Keratinocyte (primary cell): ENCODE results near the gene PRSS33. TPM values are rescaled to one million over a fixed set of nuclear protein-coding genes. Genes with fewer than 3 reads are reported as not detected.

Experiments
- DNase-seq: peaks from one replicate; pipeline ENCODE4 v3.0.0-alpha.2; 2011; ENCODE audit warnings: low read depth, missing footprints, low spot score
- FAIRE-seq: peaks from 2 replicates; lab custom pipeline; 2011; peaks lifted over from hg19 to GRCh38; lab: Jason Lieb, UNC
- H2AFZ ChIP-seq: 2 replicates; pipeline ENCODE4 v1.6.0; 2012; ENCODE audit warnings: low read length, control low read depth, inconsistent platforms; ENCODE audit not compliant: control insufficient read depth
- H3K27ac ChIP-seq: 2 replicates; pipeline ENCODE4 v1.5.1; 2011; ENCODE audit warnings: low read length; ENCODE audit not compliant: control insufficient read depth, insufficient read depth
- H3K27me3 ChIP-seq: 3 replicates; pipeline ENCODE4 v1.6.0; 2011; ENCODE audit warnings: low read length; ENCODE audit not compliant: control insufficient read depth, insufficient read depth; ENCODE audit errors: extremely low read depth
- H3K36me3 ChIP-seq, 2 experiments: 2 replicates in 1 of 2; 3 replicates in 1 of 2; pipeline ENCODE4 v1.5.1; 2011; ENCODE audit warnings: low read length in 2 of 2, mild to moderate bottlenecking in 1 of 2; ENCODE audit not compliant: control insufficient read depth in 2 of 2, insufficient read depth in 2 of 2; ENCODE audit errors: extremely low read depth in 1 of 2
- H3K4me1 ChIP-seq: 3 replicates; pipeline ENCODE4 v1.5.1; 2011; ENCODE audit warnings: low read length; ENCODE audit not compliant: control insufficient read depth, insufficient read depth; ENCODE audit errors: extremely low read depth
- H3K4me2 ChIP-seq: 3 replicates; pipeline ENCODE4 v1.6.0; 2011; ENCODE audit warnings: low read depth, low read length; ENCODE audit not compliant: control insufficient read depth, insufficient read depth; ENCODE audit errors: extremely low read depth
- H3K4me3 ChIP-seq, 3 experiments: fragments of 200-600 bp in 1 of 3; sonication (generic) in 1 of 3; 2 replicates in 2 of 3; 3 replicates in 1 of 3; pipeline ENCODE4 v1.5.1; 2011 to 2016; ENCODE audit warnings: low read length in 3 of 3, mild to moderate bottlenecking in 3 of 3, control low read depth in 2 of 3, inconsistent platforms in 1 of 3, low read depth in 1 of 3, mixed read lengths in 1 of 3, mixed run types in 1 of 3, moderate library complexity in 1 of 3; ENCODE audit not compliant: control insufficient read depth in 2 of 3, insufficient read depth in 2 of 3; ENCODE audit errors: extremely low read depth in 1 of 3
- H3K79me2 ChIP-seq: 2 replicates; pipeline ENCODE4 v1.6.0; 2012; ENCODE audit warnings: low read length; ENCODE audit not compliant: control insufficient read depth, insufficient read depth
- H3K9ac ChIP-seq: 3 replicates; pipeline ENCODE4 v1.6.0; 2011; ENCODE audit warnings: low read length; ENCODE audit not compliant: control insufficient read depth, insufficient read depth; ENCODE audit errors: extremely low read depth
- H3K9me1 ChIP-seq: 3 replicates; pipeline ENCODE4 v1.6.0; 2011; ENCODE audit warnings: low read length; ENCODE audit not compliant: control insufficient read depth, insufficient read depth; ENCODE audit errors: extremely low read depth
- H3K9me3 ChIP-seq: 2 replicates; pipeline ENCODE4 v1.5.1; 2012; ENCODE audit warnings: low read depth, low read length; ENCODE audit not compliant: control insufficient read depth
- H4K20me1 ChIP-seq: 3 replicates; pipeline ENCODE4 v1.6.0; 2011; ENCODE audit warnings: low read length; ENCODE audit not compliant: control insufficient read depth, insufficient read depth; ENCODE audit errors: extremely low read depth
- EZH2 ChIP-seq: IDR thresholded peaks from one replicate; pipeline ENCODE4 v1.6.1; 2012; ENCODE audit warnings: inconsistent platforms, mild to moderate bottlenecking, low read length, moderate library complexity
- dilution Hi-C: fragments of 300-500 bp; cut with MboI; formaldehyde crosslinking; loops from one replicate; pipeline ENCODE4 v1.7.0; 2020; ENCODE audit warnings: low sequenced_read_pairs; ENCODE audit not compliant: extremely low pct_ligation_motif_present
- polyA plus RNA-seq, 5 experiments: library from polyadenylated mRNA; depleted of rRNA in 3 of 5; stranded (reverse) in 3 of 5; stranded (forward) in 1 of 5; unstranded in 1 of 5; fragments of >200 nt; gene quantifications; 1 replicate in 1 of 5; 2 replicates in 3 of 5; 3 replicates in 1 of 5; pipeline versions ENCODE4 v1.2.1 to v1.2.3, GENCODE V29; 2011 to 2012; ENCODE audit warnings: missing spikeins in 2 of 5, low read depth in 1 of 5, low replicate concordance in 1 of 5
- TF ChIP-seq, protein P1 (sequence below), 3 experiments: IDR thresholded peaks in 1 of 3; conservative IDR thresholded peaks in 1 of 3; optimal IDR thresholded peaks in 1 of 3; 2 replicates in 2 of 3; 3 replicates in 1 of 3; pipeline versions ENCODE3 to v1.5.1; 2011; ENCODE audit warnings: low read length in 3 of 3, mild to moderate bottlenecking in 3 of 3, moderate library complexity in 2 of 3, control low read depth in 1 of 3, inconsistent platforms in 1 of 3; ENCODE audit not compliant: insufficient read depth in 2 of 3; ENCODE audit errors: extremely low read depth in 1 of 3

Gene PRSS33
- polyA plus RNA-seq, 1 donor (not counting 4 experiments of a cell fraction or from before 2014, with no cell fraction given) = not detected

DNA sequence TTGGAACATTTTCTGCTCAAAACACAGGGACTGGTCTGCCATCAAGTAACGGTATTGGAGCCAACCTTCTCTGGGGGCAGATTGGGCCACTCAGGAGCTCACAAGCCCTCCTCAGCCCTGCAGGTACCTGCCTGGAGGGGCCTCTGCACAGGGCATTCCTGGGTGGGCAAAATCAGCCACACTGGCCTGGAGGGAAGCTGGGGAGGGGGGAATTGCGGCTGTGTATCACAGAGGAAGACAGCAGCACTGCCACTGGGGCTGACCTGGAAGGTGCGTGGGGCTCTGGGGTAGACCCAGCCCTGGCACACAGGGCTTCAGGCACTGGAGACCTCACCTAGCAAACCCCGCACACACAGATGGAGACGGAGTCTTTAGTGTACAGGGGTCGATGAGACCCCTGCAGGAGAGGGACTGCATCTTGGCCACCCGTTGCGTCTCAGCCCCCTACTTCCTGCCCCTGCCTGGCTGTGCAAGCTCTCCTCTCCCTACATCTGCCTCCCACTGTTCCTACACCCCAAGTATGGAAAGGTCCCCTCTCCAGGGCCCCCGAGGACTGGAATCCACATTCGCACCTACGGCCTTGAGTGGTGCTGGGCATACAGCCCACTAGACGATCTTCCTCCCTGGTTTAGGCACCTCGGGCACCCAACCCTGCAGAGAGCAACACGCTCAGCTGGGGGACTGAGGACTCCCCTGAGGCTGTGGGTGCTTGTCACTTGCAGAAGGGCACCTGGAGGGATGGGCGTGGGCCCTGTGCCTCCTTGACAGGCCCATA lies 42.1 kb downstream of the PRSS33 start:
- H4K20me1 ChIP-seq = no peaks in the 10 kb centered on the region
- no peaks in the 10 kb centered on the region for H3K9me3 ChIP-seq
- no peaks in the 10 kb centered on the region for H3K79me2 ChIP-seq
- DNase-seq (no peak), FAIRE-seq (no peak)
- no peak overlapping the region for H3K9ac ChIP-seq
- H3K4me1 ChIP-seq = no peaks in the 10 kb centered on the region
- H2AFZ ChIP-seq = no peak overlapping the region
- H3K4me3 ChIP-seq = no peak overlapping the region
- no peaks in the 10 kb centered on the region for H3K9me1 ChIP-seq
- H3K4me2 ChIP-seq = no peak overlapping the region
- no peak overlapping the region for H3K27ac ChIP-seq
- no peaks in the 10 kb centered on the region for H3K27me3 ChIP-seq
- TF ChIP-seq, protein P1, sequence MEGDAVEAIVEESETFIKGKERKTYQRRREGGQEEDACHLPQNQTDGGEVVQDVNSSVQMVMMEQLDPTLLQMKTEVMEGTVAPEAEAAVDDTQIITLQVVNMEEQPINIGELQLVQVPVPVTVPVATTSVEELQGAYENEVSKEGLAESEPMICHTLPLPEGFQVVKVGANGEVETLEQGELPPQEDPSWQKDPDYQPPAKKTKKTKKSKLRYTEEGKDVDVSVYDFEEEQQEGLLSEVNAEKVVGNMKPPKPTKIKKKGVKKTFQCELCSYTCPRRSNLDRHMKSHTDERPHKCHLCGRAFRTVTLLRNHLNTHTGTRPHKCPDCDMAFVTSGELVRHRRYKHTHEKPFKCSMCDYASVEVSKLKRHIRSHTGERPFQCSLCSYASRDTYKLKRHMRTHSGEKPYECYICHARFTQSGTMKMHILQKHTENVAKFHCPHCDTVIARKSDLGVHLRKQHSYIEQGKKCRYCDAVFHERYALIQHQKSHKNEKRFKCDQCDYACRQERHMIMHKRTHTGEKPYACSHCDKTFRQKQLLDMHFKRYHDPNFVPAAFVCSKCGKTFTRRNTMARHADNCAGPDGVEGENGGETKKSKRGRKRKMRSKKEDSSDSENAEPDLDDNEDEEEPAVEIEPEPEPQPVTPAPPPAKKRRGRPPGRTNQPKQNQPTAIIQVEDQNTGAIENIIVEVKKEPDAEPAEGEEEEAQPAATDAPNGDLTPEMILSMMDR (optimal IDR thresholded peaks at IDR 0.05 in 1 of 3, IDR thresholded peaks at IDR 0.05 in 1 of 3, conservative IDR thresholded peaks at IDR 0.05 in 1 of 3; ENCODE audit: extremely low read depth in 1 of 3, insufficient read depth in 2 of 3, low read length in 3 of 3) = no peak
- no peak for TF ChIP-seq EZH2
- dilution Hi-C loops = no loop called here
- peaks cover 0 to 2% of the 10 kb centered on the region in 2 experiments for H3K36me3 ChIP-seq

DNA sequence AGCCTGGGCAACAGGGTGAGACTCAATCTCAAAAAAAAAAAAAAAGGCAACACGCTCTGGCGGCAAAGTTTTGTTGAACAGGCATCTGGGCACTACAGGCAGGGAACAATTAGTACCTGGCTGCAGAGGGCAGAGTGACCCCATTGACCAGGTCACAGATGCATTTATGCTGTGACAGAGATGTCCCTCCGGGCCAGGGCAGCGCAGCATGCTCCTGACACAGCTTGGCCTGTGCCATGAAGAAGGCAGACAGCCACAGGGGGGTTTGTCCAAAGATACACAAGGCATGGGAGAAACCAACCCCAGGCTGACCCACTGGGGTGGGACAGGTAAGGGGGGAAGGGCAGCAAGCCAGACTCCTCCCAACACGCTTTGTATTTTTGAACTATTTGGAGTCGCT lies 42.6 kb downstream of the PRSS33 start:
- Histone ChIP-seq H3K9ac (no peak overlapping the region), H3K9me1 (no peaks in the 10 kb centered on the region), H3K27me3 (no peaks in the 10 kb centered on the region), H3K4me3 (no peak overlapping the region), H3K4me2 (no peak overlapping the region), H4K20me1 (no peaks in the 10 kb centered on the region), H3K36me3 (peaks cover 0 to 2% of the 10 kb centered on the region in 2 experiments), H3K9me3 (no peaks in the 10 kb centered on the region), H3K4me1 (no peaks in the 10 kb centered on the region), H3K79me2 (no peaks in the 10 kb centered on the region), H3K27ac (no peak overlapping the region), H2AFZ (no peak overlapping the region)
- TF ChIP-seq EZH2 = no peak
- TF ChIP-seq, protein P1 (optimal IDR thresholded peaks at IDR 0.05 in 1 of 3, IDR thresholded peaks at IDR 0.05 in 1 of 3, conservative IDR thresholded peaks at IDR 0.05 in 1 of 3; ENCODE audit: extremely low read depth in 1 of 3, insufficient read depth in 2 of 3, low read length in 3 of 3) = no peak
- dilution Hi-C loops = no loop called here
- FAIRE-seq (no peak), DNase-seq (no peak)
